Keratinocyte (primary cell): ENCODE results near the gene CD44. TPM values are rescaled to one million over a fixed set of nuclear protein-coding genes. Genes with fewer than 3 reads are reported as not detected.

Experiments used
- DNase-seq: peaks from one replicate; pipeline ENCODE4 v3.0.0-alpha.2; 2011; ENCODE audit warnings: low read depth, missing footprints, low spot score
- FAIRE-seq: peaks from 2 replicates; lab custom pipeline; 2011; peaks lifted over from hg19 to GRCh38; lab: Jason Lieb, UNC
- H2AFZ ChIP-seq: 2 replicates; pipeline ENCODE4 v1.6.0; 2012; ENCODE audit warnings: low read length, control low read depth, inconsistent platforms; ENCODE audit not compliant: control insufficient read depth
- H3K27ac ChIP-seq: 2 replicates; pipeline ENCODE4 v1.5.1; 2011; ENCODE audit warnings: low read length; ENCODE audit not compliant: control insufficient read depth, insufficient read depth
- H3K27me3 ChIP-seq: 3 replicates; pipeline ENCODE4 v1.6.0; 2011; ENCODE audit warnings: low read length; ENCODE audit not compliant: control insufficient read depth, insufficient read depth; ENCODE audit errors: extremely low read depth
- H3K36me3 ChIP-seq, 2 experiments: 2 replicates in 1 of 2; 3 replicates in 1 of 2; pipeline ENCODE4 v1.5.1; 2011; ENCODE audit warnings: low read length in 2 of 2, mild to moderate bottlenecking in 1 of 2; ENCODE audit not compliant: control insufficient read depth in 2 of 2, insufficient read depth in 2 of 2; ENCODE audit errors: extremely low read depth in 1 of 2
- H3K4me1 ChIP-seq: 3 replicates; pipeline ENCODE4 v1.5.1; 2011; ENCODE audit warnings: low read length; ENCODE audit not compliant: control insufficient read depth, insufficient read depth; ENCODE audit errors: extremely low read depth
- H3K4me2 ChIP-seq: 3 replicates; pipeline ENCODE4 v1.6.0; 2011; ENCODE audit warnings: low read depth, low read length; ENCODE audit not compliant: control insufficient read depth, insufficient read depth; ENCODE audit errors: extremely low read depth
- H3K4me3 ChIP-seq, 3 experiments: fragments of 200-600 bp in 1 of 3; sonication (generic) in 1 of 3; 2 replicates in 2 of 3; 3 replicates in 1 of 3; pipeline ENCODE4 v1.5.1; 2011 to 2016; ENCODE audit warnings: low read length in 3 of 3, mild to moderate bottlenecking in 3 of 3, control low read depth in 2 of 3, inconsistent platforms in 1 of 3, low read depth in 1 of 3, mixed read lengths in 1 of 3, mixed run types in 1 of 3, moderate library complexity in 1 of 3; ENCODE audit not compliant: control insufficient read depth in 2 of 3, insufficient read depth in 2 of 3; ENCODE audit errors: extremely low read depth in 1 of 3
- H3K79me2 ChIP-seq: 2 replicates; pipeline ENCODE4 v1.6.0; 2012; ENCODE audit warnings: low read length; ENCODE audit not compliant: control insufficient read depth, insufficient read depth
- H3K9ac ChIP-seq: 3 replicates; pipeline ENCODE4 v1.6.0; 2011; ENCODE audit warnings: low read length; ENCODE audit not compliant: control insufficient read depth, insufficient read depth; ENCODE audit errors: extremely low read depth
- H3K9me1 ChIP-seq: 3 replicates; pipeline ENCODE4 v1.6.0; 2011; ENCODE audit warnings: low read length; ENCODE audit not compliant: control insufficient read depth, insufficient read depth; ENCODE audit errors: extremely low read depth
- H3K9me3 ChIP-seq: 2 replicates; pipeline ENCODE4 v1.5.1; 2012; ENCODE audit warnings: low read depth, low read length; ENCODE audit not compliant: control insufficient read depth
- H4K20me1 ChIP-seq: 3 replicates; pipeline ENCODE4 v1.6.0; 2011; ENCODE audit warnings: low read length; ENCODE audit not compliant: control insufficient read depth, insufficient read depth; ENCODE audit errors: extremely low read depth
- CTCF ChIP-seq, 3 experiments: IDR thresholded peaks in 1 of 3; conservative IDR thresholded peaks in 1 of 3; optimal IDR thresholded peaks in 1 of 3; 2 replicates in 2 of 3; 3 replicates in 1 of 3; pipeline versions ENCODE3 to v1.5.1; 2011; ENCODE audit warnings: low read length in 3 of 3, mild to moderate bottlenecking in 3 of 3, moderate library complexity in 2 of 3, control low read depth in 1 of 3, inconsistent platforms in 1 of 3; ENCODE audit not compliant: insufficient read depth in 2 of 3; ENCODE audit errors: extremely low read depth in 1 of 3
- EZH2 ChIP-seq: IDR thresholded peaks from one replicate; pipeline ENCODE4 v1.6.1; 2012; ENCODE audit warnings: inconsistent platforms, mild to moderate bottlenecking, low read length, moderate library complexity
- dilution Hi-C: fragments of 300-500 bp; cut with MboI; formaldehyde crosslinking; loops from one replicate; pipeline ENCODE4 v1.7.0; 2020; ENCODE audit warnings: low sequenced_read_pairs; ENCODE audit not compliant: extremely low pct_ligation_motif_present
- polyA plus RNA-seq, 5 experiments: library from polyadenylated mRNA; depleted of rRNA in 3 of 5; stranded (reverse) in 3 of 5; stranded (forward) in 1 of 5; unstranded in 1 of 5; fragments of >200 nt; gene quantifications; 1 replicate in 1 of 5; 2 replicates in 3 of 5; 3 replicates in 1 of 5; pipeline versions ENCODE4 v1.2.1 to v1.2.3, GENCODE V29; 2011 to 2012; ENCODE audit warnings: missing spikeins in 2 of 5, low read depth in 1 of 5, low replicate concordance in 1 of 5

Gene CD44
- polyA plus RNA-seq, 1 donor (not counting 4 experiments of a cell fraction or from before 2014, with no cell fraction given) = 2,038 TPM

GRCh38 chr11:35160246-35160824 lies 21.4 kb downstream of the CD44 start:
- H3K9me1 ChIP-seq = peaks cover 4% of the 10 kb centered on the region
- H3K4me1 ChIP-seq = peaks cover 100% of the 10 kb centered on the region
- no peak overlapping the region for H2AFZ ChIP-seq
- dilution Hi-C loops = no loop called here
- H3K27me3 ChIP-seq = no peaks in the 10 kb centered on the region
- H4K20me1 ChIP-seq = peaks cover 15% of the 10 kb centered on the region
- no peak overlapping the region for H3K9ac ChIP-seq
- no peak overlapping the region for H3K4me3 ChIP-seq
- peaks cover 99% of the 10 kb centered on the region for H3K79me2 ChIP-seq
- no peak for DNase-seq
- H3K4me2 ChIP-seq = peak overlapping the region; percentile 92
- H3K27ac ChIP-seq = peak overlapping the region; percentile 96
- no peak for FAIRE-seq
- TF ChIP-seq EZH2 (no peak), CTCF (optimal IDR thresholded peaks at IDR 0.05 in 1 of 3, IDR thresholded peaks at IDR 0.05 in 1 of 3, conservative IDR thresholded peaks at IDR 0.05 in 1 of 3; ENCODE audit: extremely low read depth in 1 of 3, insufficient read depth in 2 of 3, low read length in 3 of 3) (no peak)
- H3K36me3 ChIP-seq = peaks cover 17 to 52% of the 10 kb centered on the region in 2 experiments
- H3K9me3 ChIP-seq = no peaks in the 10 kb centered on the region

DNA sequence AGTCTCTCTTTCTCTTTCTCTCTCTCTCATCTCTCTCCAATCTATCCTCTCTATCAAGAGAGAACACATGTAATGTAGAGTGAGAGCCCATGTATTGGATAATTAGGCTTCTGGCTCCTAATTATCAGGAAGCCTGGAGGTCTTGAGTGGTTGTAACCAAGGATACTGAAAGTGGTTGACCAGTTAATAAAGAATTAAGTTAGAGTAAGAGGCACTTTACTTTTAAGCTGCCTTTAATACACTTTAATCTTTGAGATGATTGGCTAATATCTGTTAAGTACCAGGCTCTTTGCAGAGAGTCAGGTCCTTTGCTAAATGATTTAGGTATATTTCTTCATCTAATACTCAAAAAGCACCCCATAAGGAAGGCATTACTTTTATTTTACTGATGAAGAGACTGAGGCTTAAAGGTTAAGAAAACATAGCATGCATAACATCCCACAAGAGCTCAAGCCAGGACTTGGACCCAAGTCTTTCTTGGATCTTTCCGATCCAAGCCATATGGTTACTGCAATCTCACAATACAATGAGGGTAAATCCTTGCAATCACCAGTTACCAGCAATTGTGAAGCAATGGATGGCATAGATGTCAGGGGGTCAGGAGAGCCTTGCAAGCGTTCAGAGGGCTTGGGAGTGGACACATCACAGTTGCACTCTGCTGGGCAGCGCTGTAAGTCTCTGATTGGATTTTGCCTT lies 22.1 kb downstream of the CD44 start:
- TF ChIP-seq EZH2 = no peak
- TF ChIP-seq CTCF (optimal IDR thresholded peaks at IDR 0.05 in 1 of 3, IDR thresholded peaks at IDR 0.05 in 1 of 3, conservative IDR thresholded peaks at IDR 0.05 in 1 of 3; ENCODE audit: extremely low read depth in 1 of 3, insufficient read depth in 2 of 3, low read length in 3 of 3) = no peak
- FAIRE-seq (no peak), DNase-seq (no peak)
- peaks cover 94% of the 10 kb centered on the region for H3K79me2 ChIP-seq
- H3K36me3 ChIP-seq = peaks cover 17 to 48% of the 10 kb centered on the region in 2 experiments
- no peak overlapping the region for H3K9ac ChIP-seq
- no peak overlapping the region for H2AFZ ChIP-seq
- dilution Hi-C loops = no loop called here
- no peak overlapping the region for H3K27ac ChIP-seq
- H3K4me2 ChIP-seq = no peak overlapping the region
- H3K4me1 ChIP-seq = peaks cover 100% of the 10 kb centered on the region
- H3K9me1 ChIP-seq = peaks cover 3% of the 10 kb centered on the region
- peaks cover 11% of the 10 kb centered on the region for H4K20me1 ChIP-seq
- no peaks in the 10 kb centered on the region for H3K27me3 ChIP-seq
- no peaks in the 10 kb centered on the region for H3K9me3 ChIP-seq
- H3K4me3 ChIP-seq = no peak overlapping the region
